PFSK-1 (cell line): ENCODE results near the gene WDR70.

Experiments
- POLR2AphosphoS5 ChIP-seq: IDR thresholded peaks from 2 replicates; pipeline ENCODE4 v1.6.1; 2012; ENCODE audit warnings: low read depth, mild to moderate bottlenecking, control low read depth, low read length, moderate library complexity
- TAF1 ChIP-seq: IDR thresholded peaks from 2 replicates; pipeline ENCODE4 v1.6.1; 2012; ENCODE audit warnings: low read length, control low read depth, borderline replicate concordance; ENCODE audit not compliant: insufficient read depth

- TF ChIP-seq TAF1 (no peak), POLR2AphosphoS5 (no peak)
These were observed 227.0 kb downstream of the WDR70 start for GRCh38 chr5:37606148-37606547.
